A673 (cell line): ENCODE results near the gene PAOX.

ENCODE experiments used
- EZH2 ChIP-seq: fragments of 200-600 bp; sonication (generic); IDR thresholded peaks from 2 replicates; pipeline ENCODE4 v1.6.1; 2017; ENCODE audit warnings: borderline replicate concordance, low read depth, mild to moderate bottlenecking, mixed read lengths, antibody characterized with exemption, low read length; ENCODE audit not compliant: poor library complexity, severe bottlenecking
- TF ChIP-seq, protein P1 (sequence below): fragments of 300-800, 200-600 bp; sonication (generic); conservative IDR thresholded peaks from 2 replicates; pipeline ENCODE4 v1.5.1; 2017; ENCODE audit warnings: low read depth, mild to moderate bottlenecking, antibody characterized with exemption, low read length, moderate library complexity, mixed read lengths

GRCh38 chr10:133361773-133362441 is 17.2 kb upstream of the PAOX start:
- TF ChIP-seq, protein P1, sequence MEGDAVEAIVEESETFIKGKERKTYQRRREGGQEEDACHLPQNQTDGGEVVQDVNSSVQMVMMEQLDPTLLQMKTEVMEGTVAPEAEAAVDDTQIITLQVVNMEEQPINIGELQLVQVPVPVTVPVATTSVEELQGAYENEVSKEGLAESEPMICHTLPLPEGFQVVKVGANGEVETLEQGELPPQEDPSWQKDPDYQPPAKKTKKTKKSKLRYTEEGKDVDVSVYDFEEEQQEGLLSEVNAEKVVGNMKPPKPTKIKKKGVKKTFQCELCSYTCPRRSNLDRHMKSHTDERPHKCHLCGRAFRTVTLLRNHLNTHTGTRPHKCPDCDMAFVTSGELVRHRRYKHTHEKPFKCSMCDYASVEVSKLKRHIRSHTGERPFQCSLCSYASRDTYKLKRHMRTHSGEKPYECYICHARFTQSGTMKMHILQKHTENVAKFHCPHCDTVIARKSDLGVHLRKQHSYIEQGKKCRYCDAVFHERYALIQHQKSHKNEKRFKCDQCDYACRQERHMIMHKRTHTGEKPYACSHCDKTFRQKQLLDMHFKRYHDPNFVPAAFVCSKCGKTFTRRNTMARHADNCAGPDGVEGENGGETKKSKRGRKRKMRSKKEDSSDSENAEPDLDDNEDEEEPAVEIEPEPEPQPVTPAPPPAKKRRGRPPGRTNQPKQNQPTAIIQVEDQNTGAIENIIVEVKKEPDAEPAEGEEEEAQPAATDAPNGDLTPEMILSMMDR = no peak
- TF ChIP-seq EZH2 = no peak
